ENCODE measurements around the gene NEK7.

NEK7 gene

GRCh38 chr1:198340139-198340538 lies 183.3 kb downstream of the NEK7 start:
- no peak for TF ChIP-seq CTCF (IDR thresholded peaks at IDR 0.05; ENCODE audit: extremely low read depth, missing control alignments)
- DNase-seq (ENCODE audit: low spot score) = no peak

- TF ChIP-seq CTCF (IDR thresholded peaks at IDR 0.05; ENCODE audit: extremely low read depth, missing control alignments) = no peak
- DNase-seq (ENCODE audit: low spot score) = no peak
These were observed 189.4 kb downstream of the NEK7 start for GRCh38 chr1:198346178-198346577.

GRCh38 chr1:198350456-198350855 lies 193.7 kb downstream of the NEK7 start:
- no peak for DNase-seq (ENCODE audit: low spot score)
- no peak for TF ChIP-seq CTCF (IDR thresholded peaks at IDR 0.05; ENCODE audit: extremely low read depth, missing control alignments)

GRCh38 chr1:198352975-198353695 lies 196.3 kb downstream of the NEK7 start:
- no peak for TF ChIP-seq CTCF (IDR thresholded peaks at IDR 0.05; ENCODE audit: extremely low read depth, missing control alignments)
- DNase-seq (ENCODE audit: low spot score) = peak; percentile 26

GRCh38 chr1:198357937-198358336 lies 201.1 kb downstream of the NEK7 start:
- no peak for TF ChIP-seq CTCF (IDR thresholded peaks at IDR 0.05; ENCODE audit: extremely low read depth, missing control alignments)
- no peak for DNase-seq (ENCODE audit: low spot score)

- no peak for TF ChIP-seq CTCF (IDR thresholded peaks at IDR 0.05; ENCODE audit: extremely low read depth, missing control alignments)
- DNase-seq (ENCODE audit: low spot score) = no peak
These were observed 202.3 kb downstream of the NEK7 start for GRCh38 chr1:198359024-198359653.

- no peak for DNase-seq (ENCODE audit: low spot score)
- no peak for TF ChIP-seq CTCF (IDR thresholded peaks at IDR 0.05; ENCODE audit: extremely low read depth, missing control alignments)
These were observed 203.5 kb downstream of the NEK7 start for GRCh38 chr1:198360208-198360729.

Data from GM20000 (cell line).